Left forelimb (tissue), 1 donor: ENCODE data around the gene R3HCC1L.
"Not testable (repeated sequence)": the region's sequence is repeated elsewhere in the genome, so short reads cannot be mapped to it uniquely, and the experiment has no call there.

Experiments
- DNase-seq: peaks from one replicate; pipeline ENCODE4 v3.0.0-alpha.2; 2018; ENCODE audit warnings: low spot score

R3HCC1L gene

GRCh38 chr10:98172495-98172894 lies 38.0 kb downstream of the R3HCC1L start:
- no peak for DNase-seq

- no peak for DNase-seq
These were observed 38.8 kb downstream of the R3HCC1L start for GRCh38 chr10:98173260-98173659.

- DNase-seq: not testable (repeated sequence)
These were observed 48.0 kb downstream of the R3HCC1L start for GRCh38 chr10:98182351-98182915.

GRCh38 chr10:98186681-98187080 lies 52.2 kb downstream of the R3HCC1L start:
- no peak for DNase-seq

- not testable (repeated sequence) for DNase-seq
These were observed 56.3 kb downstream of the R3HCC1L start for GRCh38 chr10:98190773-98191172.

GRCh38 chr10:98193037-98193436 lies 58.6 kb downstream of the R3HCC1L start:
- DNase-seq: no peak

- DNase-seq: no peak
These were observed 60.2 kb downstream of the R3HCC1L start for GRCh38 chr10:98194633-98195032.

GRCh38 chr10:98195120-98195519 lies 60.7 kb downstream of the R3HCC1L start:
- DNase-seq: no peak

- no peak for DNase-seq
These were observed 62.5 kb downstream of the R3HCC1L start for GRCh38 chr10:98196985-98197384.

- DNase-seq: no peak
These were observed 67.3 kb downstream of the R3HCC1L start for GRCh38 chr10:98201760-98202159.

GRCh38 chr10:98202378-98202777 lies 67.9 kb downstream of the R3HCC1L start:
- no peak for DNase-seq

GRCh38 chr10:98205351-98205750 lies 70.9 kb downstream of the R3HCC1L start:
- no peak for DNase-seq

- DNase-seq: no peak
These were observed 74.5 kb downstream of the R3HCC1L start for GRCh38 chr10:98208925-98209324.

GRCh38 chr10:98209441-98209840 lies 75.0 kb downstream of the R3HCC1L start:
- no peak for DNase-seq

GRCh38 chr10:98212196-98212595 lies 77.7 kb downstream of the R3HCC1L start:
- DNase-seq: no peak

- no peak for DNase-seq
These were observed 79.3 kb downstream of the R3HCC1L start for GRCh38 chr10:98213740-98214139.

- DNase-seq: no peak
These were observed 80.9 kb downstream of the R3HCC1L start for GRCh38 chr10:98215373-98215772.

- no peak for DNase-seq
These were observed 83.3 kb downstream of the R3HCC1L start for GRCh38 chr10:98217801-98218200.

- no peak for DNase-seq
These were observed 89.4 kb downstream of the R3HCC1L start for GRCh38 chr10:98223874-98224273.

- no peak for DNase-seq
These were observed 90.1 kb downstream of the R3HCC1L start for GRCh38 chr10:98224509-98224908.

- no peak for DNase-seq
These were observed 90.5 kb downstream of the R3HCC1L start for GRCh38 chr10:98224996-98225395.

- no peak for DNase-seq
These were observed 92.2 kb downstream of the R3HCC1L start for GRCh38 chr10:98226508-98227144.

- DNase-seq: not testable (repeated sequence)
These were observed 93.3 kb downstream of the R3HCC1L start for GRCh38 chr10:98227713-98228112.

GRCh38 chr10:98228266-98228665 lies 93.8 kb downstream of the R3HCC1L start:
- DNase-seq: not testable (repeated sequence)
